CD4-positive, alpha-beta T cell treated with Interleukin-17A for 4 hours (primary cell): ENCODE results near the gene AKAP6.

ENCODE experiments used
- DNase-seq: peaks from one replicate; pipeline ENCODE4 v3.0.0-alpha.2; 2020; ENCODE audit warnings: mixed read lengths

AKAP6 gene

DNA sequence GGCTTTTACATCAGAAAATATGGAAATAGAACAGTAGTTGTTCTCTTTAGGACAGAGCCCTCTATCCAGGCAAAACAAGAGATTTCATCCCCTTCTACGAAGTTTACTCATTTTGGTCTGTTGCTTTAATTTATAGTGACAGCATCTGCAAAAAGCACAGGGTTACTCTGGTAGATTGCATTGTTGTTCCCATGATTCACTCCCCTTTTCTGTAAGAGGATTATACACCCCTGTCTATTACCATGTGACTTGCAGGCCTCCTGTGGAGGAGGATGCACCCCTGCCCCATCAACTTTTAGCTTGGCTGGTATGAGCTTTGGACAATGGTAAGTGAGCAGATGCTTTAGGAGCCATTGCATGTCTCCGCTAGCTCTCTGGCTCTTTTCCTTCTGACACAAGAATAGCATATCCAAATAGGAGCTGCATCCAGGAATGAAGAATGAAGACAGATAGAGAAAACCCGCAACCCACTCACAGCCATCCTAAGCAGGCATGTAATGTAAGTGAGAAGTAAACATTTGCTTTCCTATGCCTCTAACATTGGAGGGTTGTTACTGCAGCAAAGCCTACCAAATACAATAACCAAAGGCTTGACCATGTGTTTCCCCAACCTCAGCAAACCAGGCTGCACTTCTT is 304.2 kb downstream of the AKAP6 start:
- no peak for DNase-seq

DNA sequence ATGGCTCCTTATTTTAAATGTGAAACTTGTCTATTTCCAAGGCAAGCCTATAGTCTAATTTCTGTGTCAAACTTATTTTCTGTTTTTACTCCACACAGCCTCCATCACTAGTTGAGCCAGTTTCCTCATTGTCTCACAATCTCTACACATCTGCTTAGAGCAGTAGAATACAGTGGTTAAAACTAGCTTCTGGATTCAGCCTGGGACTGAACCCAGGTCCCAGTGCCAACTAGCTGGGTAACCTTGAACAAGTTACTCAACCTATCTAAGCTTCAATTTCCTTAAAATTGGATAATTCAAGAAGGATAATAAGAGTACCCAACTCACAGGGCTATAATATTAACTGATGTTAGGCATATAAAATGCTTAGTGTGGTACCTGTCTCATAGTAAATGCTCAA is 304.8 kb downstream of the AKAP6 start:
- no peak for DNase-seq

DNA sequence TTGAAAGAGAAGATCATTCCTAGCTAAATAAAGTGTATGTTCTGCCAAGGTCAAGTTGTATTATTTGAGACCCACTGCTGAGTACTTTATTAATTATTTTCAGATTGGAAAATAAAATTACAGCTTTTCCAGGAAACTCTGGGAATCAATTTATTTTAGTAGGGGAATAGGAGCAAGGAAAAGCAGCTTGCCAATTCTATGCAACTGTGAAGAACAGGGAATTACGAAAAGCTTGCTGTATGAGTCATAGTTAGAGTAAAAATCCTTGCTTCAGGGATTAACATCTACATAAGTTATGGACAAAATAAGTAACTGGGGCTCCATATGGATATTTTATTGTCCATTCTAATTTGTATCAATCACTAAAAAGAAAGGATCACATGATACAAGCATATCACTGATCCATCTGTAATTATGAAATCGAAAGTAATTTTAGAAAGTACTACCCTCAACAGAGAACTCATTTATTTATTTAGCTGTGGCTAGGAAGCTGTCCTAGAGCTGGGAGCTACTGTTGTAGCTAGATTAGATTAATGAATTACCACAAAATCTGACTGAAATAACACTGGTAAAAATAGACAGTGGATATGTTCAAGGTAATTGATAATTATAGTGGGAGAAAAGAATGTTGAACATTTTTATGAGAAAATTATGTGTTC is 306.1 kb downstream of the AKAP6 start:
- DNase-seq = no peak

DNA sequence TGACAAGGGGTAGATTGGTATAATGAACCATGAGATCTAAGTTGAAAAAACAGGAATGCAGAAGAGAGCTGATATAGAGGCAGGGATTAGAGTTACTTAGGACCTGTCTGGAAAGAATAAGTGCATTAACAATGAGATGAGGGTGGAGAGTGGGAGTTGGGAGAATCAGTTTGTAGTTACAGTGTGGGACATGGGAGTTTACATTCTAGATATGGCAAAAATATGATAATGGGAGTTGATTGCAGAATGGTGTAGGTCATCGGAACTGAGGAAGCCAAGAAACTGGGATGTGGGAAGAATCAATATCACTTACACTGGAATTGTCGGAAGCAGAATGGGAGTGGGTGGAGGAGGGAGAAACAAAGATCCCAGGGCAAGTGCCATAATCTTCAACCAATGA is 308.5 kb downstream of the AKAP6 start:
- DNase-seq = no peak

DNA sequence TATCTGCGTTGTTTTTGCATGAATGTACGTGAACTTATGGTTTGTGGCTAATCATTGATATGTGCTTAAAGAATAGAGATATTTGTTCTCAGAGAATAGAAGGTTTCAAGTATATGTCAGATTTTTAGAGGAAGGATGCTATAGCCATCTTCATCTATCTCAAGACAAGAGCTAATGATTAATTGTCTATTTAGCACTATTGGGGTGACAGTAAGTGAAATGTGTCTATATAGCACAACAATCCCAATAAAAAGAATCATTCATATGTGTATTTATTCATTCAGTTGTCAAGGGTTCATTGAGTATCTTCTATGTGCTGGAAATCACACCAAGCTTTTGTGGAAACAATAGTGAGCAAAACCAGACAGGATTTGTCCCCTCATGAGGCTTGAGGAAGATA is 310.1 kb downstream of the AKAP6 start:
- DNase-seq = no peak

DNA sequence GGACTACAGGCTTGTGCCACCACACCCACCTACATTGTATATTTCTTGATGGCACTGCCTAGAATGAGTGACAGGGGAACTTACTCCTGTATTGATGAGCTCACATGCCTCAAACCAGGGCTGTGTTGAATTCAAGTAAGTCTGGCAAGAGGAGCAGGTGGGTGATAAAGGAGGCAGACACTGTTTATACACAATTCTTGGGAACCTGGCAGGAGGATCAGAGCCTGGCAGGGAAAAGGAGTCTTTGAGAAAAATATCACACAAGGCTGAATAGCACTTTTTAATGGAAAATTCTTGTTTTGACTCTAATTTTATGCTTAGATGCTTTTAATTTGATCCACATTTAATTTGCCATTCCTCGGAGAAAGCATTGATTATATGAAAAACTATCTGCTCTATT is 316.5 kb downstream of the AKAP6 start:
- no peak for DNase-seq

DNA sequence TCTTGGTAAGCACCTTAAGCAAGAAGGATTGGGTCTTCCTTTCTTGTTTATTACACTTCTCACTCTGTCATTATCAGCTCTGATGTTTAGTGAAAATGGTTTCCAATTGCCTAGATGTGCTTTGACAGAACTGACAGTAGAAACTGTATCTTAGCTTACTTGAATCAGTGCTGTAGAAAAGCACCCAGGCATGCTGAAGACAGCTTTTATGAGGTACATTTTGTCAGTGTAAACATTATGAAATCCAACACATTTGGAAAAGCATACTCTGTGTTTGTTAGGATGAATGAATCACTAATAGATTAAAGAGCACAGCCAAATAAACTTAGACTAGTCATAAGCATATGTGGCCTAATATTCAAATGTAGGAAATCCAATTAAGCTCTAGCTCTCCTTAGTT is 319.3 kb downstream of the AKAP6 start:
- no peak for DNase-seq

DNA sequence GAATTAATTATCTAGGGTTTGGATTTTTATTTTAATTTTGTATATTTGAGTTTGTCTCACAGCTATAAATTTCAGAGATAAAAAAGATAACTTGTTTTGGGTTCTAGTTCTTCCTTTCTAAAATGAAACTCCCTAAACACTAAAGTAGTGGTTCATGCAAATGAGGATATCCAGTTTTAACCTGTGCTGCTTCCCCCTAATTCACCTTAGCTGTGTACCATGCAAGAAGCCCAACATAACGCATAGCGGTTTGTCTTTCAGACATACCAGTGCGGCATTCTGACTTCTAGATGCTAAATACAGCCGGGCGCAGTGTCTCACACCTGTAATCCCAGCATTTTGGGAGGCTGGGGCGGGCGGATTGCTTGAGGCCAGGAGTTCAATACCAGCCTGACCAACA is 320.9 kb downstream of the AKAP6 start:
- DNase-seq = no peak

DNA sequence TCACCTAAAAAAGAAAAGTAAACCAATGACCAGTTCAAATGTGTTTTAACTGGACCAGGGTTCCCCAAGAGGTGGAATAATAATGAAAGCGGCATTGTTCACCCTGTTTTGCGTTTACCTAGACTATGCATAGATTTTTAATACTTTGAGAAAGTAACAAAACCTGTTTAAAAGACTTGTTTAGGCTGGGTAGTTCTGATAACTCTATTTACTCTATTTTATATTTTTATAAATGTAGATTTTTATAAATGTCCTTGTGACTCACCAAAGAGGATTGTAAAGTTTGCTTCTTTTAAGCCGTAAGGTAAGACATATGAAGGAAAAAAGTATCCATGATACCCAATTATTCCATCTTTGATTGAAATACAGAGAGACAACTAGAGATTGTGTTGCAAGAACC is 321.6 kb downstream of the AKAP6 start:
- DNase-seq = no peak

DNA sequence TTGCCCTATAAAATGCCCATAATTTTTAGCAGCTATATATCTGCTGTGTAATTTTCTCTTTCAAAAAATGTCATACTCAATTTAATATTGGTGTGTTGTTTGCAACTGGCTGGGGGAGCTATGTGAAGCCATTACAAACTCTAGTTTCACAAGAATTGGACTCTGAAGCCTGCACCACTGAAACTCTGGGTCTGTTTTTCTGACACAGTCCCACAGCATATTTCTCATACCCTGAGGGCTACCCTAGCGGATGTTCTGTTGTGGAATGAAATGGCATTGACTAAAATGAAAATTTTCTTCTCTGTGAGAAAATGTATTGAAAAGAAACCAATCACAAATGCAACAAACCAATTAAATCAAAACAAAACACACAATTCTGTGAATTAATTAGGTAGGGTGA is 325.0 kb downstream of the AKAP6 start:
- no peak for DNase-seq

DNA sequence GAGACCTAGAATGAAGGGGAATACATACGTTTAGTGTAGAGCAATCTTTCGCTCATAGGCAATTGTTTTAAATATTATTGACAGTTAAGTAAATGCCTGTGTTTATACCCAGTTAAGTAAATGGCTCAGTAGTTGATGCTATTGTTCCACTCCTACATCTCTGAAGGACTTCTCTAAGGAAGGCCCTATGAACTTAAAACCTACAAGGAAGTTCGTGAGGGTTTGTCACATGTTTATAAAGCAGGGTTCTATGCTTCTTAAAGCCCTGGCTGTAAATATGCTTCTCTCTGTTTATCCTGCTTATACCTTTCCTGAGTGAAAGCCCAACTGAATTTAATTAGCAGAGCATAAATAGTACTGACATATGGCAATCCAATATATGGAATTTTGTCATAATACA is 327.5 kb downstream of the AKAP6 start:
- no peak for DNase-seq

DNA sequence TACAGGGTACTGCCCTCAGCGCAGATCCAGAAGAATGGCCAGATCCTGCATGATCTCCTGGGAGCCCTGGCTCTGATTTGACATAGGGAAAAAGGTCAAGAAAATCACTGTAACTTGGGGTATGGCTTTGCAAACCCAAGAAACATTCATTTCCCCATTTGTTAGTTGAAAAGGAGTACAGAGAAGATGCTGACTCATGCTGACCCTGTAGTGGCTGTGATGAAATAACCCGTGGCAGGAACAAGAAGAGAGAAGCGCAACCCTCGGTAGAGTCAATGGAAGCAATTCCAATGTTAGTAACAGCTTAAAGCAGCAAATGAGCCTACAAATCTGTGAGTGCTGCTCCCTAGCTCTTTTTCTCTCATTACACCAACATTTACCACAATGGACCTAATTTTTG is 328.0 kb downstream of the AKAP6 start:
- DNase-seq = no peak

DNA sequence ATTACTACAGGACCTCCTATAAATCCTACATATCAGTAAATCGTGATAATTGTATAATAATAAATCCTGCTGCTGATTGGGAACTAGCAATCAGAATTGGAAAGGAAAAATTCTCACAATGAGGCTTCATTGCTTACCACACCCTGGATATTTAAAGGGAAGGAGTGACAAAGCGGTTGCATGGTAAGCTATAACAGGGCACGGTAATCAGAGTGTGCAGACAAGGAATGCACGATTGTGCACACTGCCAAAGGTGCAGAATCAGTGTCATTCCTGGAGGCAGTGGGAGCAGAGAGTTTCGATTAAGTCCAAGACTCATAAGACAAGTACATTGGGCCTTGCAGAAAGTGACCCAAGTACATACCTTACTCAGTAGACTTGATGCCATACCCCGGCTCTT is 332.1 kb downstream of the AKAP6 start:
- no peak for DNase-seq

DNA sequence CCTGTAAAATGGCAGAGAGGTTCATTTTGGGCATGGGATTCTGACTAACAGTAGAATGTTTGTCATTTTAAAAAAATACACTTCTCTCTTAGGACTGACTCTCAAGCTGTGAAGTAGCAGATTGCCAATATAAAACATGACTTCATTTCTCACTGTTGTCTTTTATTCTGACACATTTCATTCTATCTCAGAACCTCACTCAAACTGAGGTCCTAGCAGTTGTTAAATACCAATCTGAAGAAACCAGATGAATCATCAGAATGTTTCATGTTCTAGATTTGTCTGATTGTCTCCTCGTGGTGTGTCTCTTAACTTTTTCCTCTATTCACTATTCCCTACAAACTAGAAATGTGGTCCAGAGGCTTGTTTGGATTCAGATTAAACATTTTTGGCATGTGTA is 333.1 kb downstream of the AKAP6 start:
- DNase-seq = no peak

DNA sequence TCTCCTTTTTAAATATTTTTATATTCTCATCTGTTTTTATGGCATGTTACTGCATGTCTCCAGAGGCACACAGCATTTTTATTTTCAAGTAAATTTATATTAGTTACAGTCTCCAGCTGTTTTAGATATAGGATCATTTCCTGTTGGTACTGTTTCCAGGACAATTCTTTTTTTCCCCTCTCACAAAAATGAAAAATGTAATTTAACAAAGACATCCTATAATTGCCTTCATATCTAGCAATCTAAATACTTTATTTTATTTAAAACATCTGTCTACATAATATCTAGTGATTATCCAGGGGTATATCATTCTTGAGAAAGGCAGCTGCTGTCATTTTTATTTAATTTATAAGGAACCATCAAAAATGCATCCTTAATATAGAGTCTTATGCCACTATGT is 337.2 kb downstream of the AKAP6 start:
- no peak for DNase-seq

DNA sequence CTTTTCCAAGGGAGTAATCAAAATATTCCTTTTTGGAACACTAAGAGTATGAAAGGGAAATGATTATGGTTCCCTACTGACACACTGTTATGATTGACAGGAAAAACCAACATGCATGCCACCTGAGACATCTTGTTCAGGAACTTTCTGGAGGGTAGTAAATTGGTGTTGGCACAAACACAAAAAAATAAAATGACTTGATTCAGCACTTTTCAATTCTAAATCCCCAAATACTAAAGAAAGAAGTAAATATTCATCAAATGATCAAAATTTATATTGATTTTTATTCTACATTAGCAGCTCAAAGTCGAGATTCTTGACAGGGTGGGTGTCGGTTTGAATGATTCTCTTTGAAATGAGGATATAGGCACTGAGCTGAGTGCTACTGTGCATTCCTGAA is 338.2 kb downstream of the AKAP6 start:
- DNase-seq = no peak

DNA sequence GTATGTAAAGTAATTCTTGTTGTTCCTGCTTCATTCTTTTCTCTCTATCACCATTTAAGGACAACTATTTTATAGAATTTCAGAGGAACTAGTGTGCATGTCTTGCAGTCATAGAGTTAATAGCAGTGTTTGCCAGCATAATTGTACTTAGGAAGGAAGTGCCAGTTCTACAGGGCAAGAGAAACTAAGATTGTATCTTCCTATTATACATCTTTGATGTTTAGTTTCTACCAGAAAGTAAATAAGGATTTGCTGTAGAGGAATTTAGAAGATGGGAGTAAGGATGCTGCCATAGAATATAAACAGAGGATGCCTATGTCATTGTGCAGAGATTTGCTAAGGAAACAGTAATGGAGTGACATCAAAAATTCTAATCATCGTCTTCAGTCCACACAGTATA is 338.7 kb downstream of the AKAP6 start:
- no peak for DNase-seq

DNA sequence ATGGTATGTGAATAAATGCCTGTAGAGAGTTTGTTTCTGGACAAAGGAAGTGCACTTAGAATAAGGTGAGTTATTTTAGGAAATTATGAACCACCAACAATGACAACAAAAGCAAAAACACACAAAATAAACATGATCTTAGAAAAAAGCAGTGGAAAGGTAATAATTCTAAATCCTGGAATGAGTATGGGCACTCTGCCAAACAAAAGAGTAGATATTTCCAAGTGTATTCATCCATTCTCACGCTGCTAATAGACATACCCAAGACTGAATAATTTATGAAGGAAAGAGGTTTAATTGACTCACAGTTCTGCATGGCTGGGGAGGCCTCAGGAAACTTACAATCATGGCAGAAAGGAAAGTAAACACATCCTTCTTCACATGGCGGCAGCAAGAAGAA is 340.3 kb downstream of the AKAP6 start:
- no peak for DNase-seq

DNA sequence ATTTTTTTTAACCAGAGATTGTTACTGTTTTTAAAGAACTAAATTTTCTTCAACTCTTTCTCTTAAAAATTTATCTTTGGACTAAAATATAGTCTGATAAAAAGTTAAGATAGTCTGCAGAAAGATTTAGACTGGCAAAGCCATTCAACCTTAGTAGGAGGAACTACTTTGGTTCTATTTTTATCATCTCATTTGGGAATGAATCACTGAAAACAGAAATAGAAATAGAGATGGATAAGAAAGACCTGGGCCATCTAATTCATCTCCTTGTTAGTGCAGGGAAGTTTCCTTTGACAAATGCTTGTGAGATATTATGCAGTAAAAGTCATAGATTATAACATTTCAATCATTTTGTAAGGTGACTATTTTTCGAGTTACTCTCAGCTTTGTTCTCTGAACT is 346.3 kb downstream of the AKAP6 start:
- DNase-seq = no peak

DNA sequence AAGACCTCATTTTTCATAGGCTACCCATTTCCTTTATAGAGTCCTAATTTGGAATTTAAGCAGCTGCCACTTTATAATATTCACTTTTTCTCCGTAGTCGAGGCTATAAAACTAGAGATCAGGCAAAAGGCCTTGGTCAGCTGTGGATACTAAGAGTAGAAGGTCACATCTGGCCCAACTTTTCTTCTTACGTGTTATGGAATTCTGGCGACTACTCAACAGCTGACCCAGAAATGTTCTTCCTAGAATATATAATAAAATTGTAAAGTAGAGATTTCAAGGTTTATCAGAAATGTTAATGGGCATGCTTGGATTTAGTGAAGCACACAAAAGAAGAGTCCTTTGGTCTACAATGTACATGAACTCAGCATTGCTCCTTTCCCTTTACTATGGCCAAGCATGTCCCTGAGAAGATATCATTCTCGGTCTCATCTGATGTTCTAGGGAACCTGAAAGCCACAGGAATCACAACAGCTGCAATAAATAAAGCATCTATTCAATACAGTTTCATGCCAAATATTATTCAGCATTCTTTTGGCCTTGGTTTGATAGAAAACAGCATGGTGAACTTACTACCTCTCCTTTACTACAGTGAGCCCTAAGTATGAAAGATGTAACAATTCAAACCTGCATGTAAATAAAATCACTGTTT is 348.2 kb downstream of the AKAP6 start:
- no peak for DNase-seq

DNA sequence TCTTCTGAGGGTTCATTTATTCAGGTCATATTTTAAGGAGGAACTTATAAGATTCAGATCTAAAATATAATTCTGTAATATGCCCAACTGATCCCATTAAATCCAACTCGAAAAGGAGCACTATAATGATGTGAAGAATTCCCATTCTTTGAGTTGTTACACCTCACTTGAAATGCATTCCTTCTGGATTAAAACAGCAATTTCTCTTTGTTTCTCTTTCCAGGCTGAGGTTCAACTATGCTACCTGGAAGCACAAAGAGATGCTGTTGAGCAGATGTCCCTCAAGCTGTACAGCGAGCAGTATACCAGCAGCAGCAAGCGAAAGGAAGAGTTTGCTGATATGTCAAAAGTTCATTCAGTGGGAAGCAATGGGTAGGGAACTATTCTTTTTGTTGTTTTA is 349.0 kb downstream of the AKAP6 start:
- DNase-seq = no peak

DNA sequence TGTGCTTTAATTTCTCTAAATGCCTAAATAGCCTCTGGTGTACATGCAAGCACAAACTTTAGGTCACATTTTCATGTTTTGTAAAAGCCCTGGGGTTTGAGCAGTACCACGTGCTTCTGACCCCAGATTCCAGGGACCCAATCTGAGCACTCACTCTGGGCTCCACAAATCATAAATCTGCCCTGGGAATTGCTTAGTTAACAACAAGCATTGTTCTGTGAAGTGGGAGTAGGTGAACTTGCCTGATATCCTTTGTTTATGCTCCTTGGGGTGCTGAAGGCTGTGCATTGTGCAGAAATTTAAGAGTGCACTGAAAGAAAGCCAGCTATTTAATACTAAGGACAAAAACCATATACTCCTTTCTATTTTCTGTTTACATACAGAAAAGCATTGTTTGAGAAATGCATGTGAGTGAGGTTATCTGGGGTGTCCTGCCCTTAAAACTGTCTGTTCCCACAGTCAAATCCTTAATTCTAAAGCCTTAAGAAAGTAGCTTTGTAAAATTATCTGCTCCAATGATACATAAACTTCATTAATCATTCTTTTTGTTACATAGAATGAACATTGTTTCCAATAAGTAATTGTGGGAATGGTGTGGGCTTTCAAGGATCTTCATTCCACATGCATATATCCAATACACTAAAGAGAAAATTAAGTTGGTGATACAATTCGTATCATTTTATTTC is 351.0 kb downstream of the AKAP6 start:
- DNase-seq = no peak

DNA sequence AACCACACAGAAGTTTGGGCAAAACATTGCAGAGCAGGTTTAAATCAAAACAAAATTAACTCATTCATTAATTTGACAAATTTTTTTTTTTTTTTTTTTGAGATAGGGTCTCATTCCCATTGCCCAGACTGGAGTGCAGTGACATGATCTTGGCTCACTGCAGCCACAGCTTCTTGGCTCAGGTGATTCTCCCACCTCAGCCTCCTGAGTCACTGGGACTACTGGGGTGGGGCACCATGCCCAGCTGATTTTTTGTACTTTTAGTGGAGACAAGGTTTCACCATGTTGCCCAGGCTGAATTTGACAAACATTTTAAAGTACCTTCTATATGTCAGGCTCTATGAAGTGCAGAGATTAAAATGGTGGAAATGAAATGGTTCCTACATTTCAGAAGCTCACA is 352.5 kb downstream of the AKAP6 start:
- DNase-seq = no peak

DNA sequence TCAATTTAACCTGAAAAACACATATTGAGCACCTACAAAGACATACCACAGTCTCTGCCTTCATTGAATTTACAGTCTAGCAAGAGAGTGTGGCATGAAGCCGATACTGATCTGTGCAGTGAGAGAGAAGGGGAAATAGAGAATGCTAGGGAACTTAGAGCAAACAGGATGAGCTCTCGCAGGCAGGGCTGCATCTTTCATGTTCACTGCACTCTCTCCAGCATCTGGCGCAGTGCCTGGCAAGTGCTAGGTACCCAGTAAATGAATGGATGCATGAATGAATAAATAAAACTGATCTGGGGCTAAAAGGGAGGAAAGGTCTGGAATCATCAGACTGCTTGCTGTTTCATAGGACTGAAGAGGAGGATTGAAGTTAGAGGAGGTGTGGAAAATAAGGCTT is 353.1 kb downstream of the AKAP6 start:
- DNase-seq = no peak
